Measurements from ENCODE around the gene TGFBR3. TPM values are rescaled to one million over a fixed set of nuclear protein-coding genes. Genes with fewer than 3 reads are reported as not detected.

Gene TGFBR3
- total RNA-seq, 1 donor from 2014 or later = 2.5 TPM

DNA sequence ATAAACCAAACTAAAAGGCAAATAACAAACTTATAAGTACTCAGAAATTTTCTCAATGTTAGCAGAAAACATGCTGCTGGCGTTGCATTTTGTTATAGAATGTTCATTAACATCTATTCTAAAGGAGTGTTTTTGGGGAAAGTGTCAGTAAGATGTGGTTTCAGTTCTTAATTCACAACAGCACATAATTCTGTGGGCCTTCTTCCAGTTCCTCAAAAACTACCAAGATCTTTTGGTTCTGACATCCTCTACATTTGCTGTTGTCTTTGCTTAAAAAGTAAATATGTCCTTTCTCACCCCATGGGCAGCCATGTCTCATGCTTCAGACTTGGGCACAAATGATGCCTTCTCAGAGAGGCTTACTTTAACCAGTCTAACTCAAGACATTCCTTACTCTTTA is 232.8 kb downstream of the TGFBR3 start:
- no peak overlapping the region for H3K4me3 ChIP-seq (ENCODE audit: insufficient read depth, low read depth, low read length)
- no peaks in the 10 kb centered on the region for H3K9me3 ChIP-seq (ENCODE audit: insufficient read depth, low read depth, low read length)
- DNase-seq (ENCODE audit: low read depth) (no peak), FAIRE-seq (no peak)
- no peak overlapping the region for H3K9ac ChIP-seq (ENCODE audit: low read length)
- H3K79me2 ChIP-seq (ENCODE audit: insufficient read depth, low read length) = no peaks in the 10 kb centered on the region
- peaks cover 19% of the 10 kb centered on the region for H3K9me3 Mint-ChIP-seq (ENCODE audit: unreplicated experiment)
- peaks cover 13% of the 10 kb centered on the region for H3K4me1 ChIP-seq (ENCODE audit: insufficient read depth, low read length)
- peaks cover 18% of the 10 kb centered on the region for H3K4me1 Mint-ChIP-seq (ENCODE audit: low read depth, unreplicated experiment)
- no peaks in the 10 kb centered on the region for H3K36me3 ChIP-seq (ENCODE audit: insufficient read depth, low read length)
- H3K27ac Mint-ChIP-seq (ENCODE audit: unreplicated experiment) = no peak overlapping the region
- TF ChIP-seq, protein P1, sequence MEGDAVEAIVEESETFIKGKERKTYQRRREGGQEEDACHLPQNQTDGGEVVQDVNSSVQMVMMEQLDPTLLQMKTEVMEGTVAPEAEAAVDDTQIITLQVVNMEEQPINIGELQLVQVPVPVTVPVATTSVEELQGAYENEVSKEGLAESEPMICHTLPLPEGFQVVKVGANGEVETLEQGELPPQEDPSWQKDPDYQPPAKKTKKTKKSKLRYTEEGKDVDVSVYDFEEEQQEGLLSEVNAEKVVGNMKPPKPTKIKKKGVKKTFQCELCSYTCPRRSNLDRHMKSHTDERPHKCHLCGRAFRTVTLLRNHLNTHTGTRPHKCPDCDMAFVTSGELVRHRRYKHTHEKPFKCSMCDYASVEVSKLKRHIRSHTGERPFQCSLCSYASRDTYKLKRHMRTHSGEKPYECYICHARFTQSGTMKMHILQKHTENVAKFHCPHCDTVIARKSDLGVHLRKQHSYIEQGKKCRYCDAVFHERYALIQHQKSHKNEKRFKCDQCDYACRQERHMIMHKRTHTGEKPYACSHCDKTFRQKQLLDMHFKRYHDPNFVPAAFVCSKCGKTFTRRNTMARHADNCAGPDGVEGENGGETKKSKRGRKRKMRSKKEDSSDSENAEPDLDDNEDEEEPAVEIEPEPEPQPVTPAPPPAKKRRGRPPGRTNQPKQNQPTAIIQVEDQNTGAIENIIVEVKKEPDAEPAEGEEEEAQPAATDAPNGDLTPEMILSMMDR (IDR thresholded peaks at IDR 0.05; ENCODE audit: insufficient read depth, low read depth, low read length) = no peak
- no peak for TF ChIP-seq EZH2 (IDR thresholded peaks at IDR 0.05; ENCODE audit: insufficient read depth, low read length)
- H4K20me1 ChIP-seq (ENCODE audit: insufficient read depth, low read length) = no peaks in the 10 kb centered on the region
- H3K4me2 ChIP-seq (ENCODE audit: low read length) = no peak overlapping the region
- H3K4me3 Mint-ChIP-seq (ENCODE audit: unreplicated experiment) = no peak overlapping the region
- peaks cover 2% of the 10 kb centered on the region for H3K27me3 ChIP-seq (ENCODE audit: insufficient read depth, low read length)
- peaks cover 14% of the 10 kb centered on the region for H3K27me3 Mint-ChIP-seq (ENCODE audit: low read depth, unreplicated experiment)
- H2AFZ ChIP-seq (ENCODE audit: low read depth, low read length) = no peak overlapping the region
- H3K27ac ChIP-seq (ENCODE audit: low read depth, low read length) = no peak overlapping the region
- H3K36me3 Mint-ChIP-seq (ENCODE audit: low read depth, unreplicated experiment) = no peaks in the 10 kb centered on the region

DNA sequence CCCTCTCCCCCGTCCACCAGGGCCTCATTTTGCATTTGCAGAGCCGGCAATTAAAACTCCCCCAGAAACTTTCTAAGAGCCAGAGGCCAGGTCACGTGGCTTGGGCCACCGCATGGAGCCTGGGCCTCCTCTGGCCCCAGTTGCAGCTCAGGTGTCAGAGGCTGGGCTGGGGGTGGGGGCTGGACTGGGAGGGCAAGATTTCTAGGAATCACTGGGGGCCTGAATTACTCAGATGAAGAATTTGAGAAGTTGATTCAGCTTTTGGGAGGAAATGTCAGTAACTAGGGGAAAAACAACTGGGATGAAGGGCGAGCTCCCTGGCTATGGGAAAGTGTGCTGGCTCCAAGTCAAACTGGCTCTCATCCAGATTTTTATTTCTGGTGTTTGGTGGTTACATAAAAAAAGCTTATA is 234.3 kb downstream of the TGFBR3 start:
- Histone ChIP-seq H3K36me3 (ENCODE audit: insufficient read depth, low read length) (no peaks in the 10 kb centered on the region), H3K9me3 (ENCODE audit: insufficient read depth, low read depth, low read length) (no peaks in the 10 kb centered on the region), H3K79me2 (ENCODE audit: insufficient read depth, low read length) (no peaks in the 10 kb centered on the region), H3K4me1 (ENCODE audit: insufficient read depth, low read length) (peaks cover 13% of the 10 kb centered on the region), H3K27ac (ENCODE audit: low read depth, low read length) (peak overlapping the region; percentile 82), H3K4me2 (ENCODE audit: low read length) (peak overlapping the region; percentile 27), H2AFZ (ENCODE audit: low read depth, low read length) (no peak overlapping the region), H3K9ac (ENCODE audit: low read length) (peak overlapping the region; percentile 39), H3K4me3 (ENCODE audit: insufficient read depth, low read depth, low read length) (no peak overlapping the region), H3K27me3 (ENCODE audit: insufficient read depth, low read length) (no peaks in the 10 kb centered on the region), H4K20me1 (ENCODE audit: insufficient read depth, low read length) (no peaks in the 10 kb centered on the region)
- Mint-ChIP-seq H3K27me3 (ENCODE audit: low read depth, unreplicated experiment) (peaks cover 9% of the 10 kb centered on the region), H3K4me3 (ENCODE audit: unreplicated experiment) (no peak overlapping the region), H3K36me3 (ENCODE audit: low read depth, unreplicated experiment) (no peaks in the 10 kb centered on the region), H3K4me1 (ENCODE audit: low read depth, unreplicated experiment) (peaks cover 18% of the 10 kb centered on the region), H3K27ac (ENCODE audit: unreplicated experiment) (no peak overlapping the region), H3K9me3 (ENCODE audit: unreplicated experiment) (peaks cover 12% of the 10 kb centered on the region)
- DNase-seq (ENCODE audit: low read depth) (peak; percentile 41), FAIRE-seq (no peak)
- TF ChIP-seq, protein P1 (IDR thresholded peaks at IDR 0.05; ENCODE audit: insufficient read depth, low read depth, low read length) = no peak
- TF ChIP-seq EZH2 (IDR thresholded peaks at IDR 0.05; ENCODE audit: insufficient read depth, low read length) = no peak

DNA sequence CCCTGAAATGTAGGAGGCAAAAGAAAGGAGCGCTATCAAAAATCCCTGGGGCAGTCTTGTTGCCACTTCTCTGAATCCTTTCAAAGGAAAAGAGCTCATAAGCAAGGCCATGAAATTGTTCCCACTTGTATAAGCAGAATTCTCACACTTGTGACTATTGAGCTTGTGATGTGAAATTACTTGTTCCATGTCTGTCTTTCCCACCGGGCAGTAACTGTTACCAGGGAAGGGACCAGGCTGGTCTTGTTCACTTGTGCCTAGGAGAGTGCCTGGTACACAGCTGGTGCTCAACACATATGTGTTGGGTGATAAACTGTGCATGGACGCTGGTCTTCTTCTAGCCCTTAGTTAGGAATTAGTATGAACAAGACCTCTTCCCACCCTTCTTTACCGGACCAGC is 234.7 kb downstream of the TGFBR3 start:
- Mint-ChIP-seq H3K4me1 (ENCODE audit: low read depth, unreplicated experiment) (peaks cover 18% of the 10 kb centered on the region), H3K36me3 (ENCODE audit: low read depth, unreplicated experiment) (no peaks in the 10 kb centered on the region), H3K27ac (ENCODE audit: unreplicated experiment) (peak overlapping the region; percentile 55), H3K9me3 (ENCODE audit: unreplicated experiment) (peaks cover 9% of the 10 kb centered on the region), H3K27me3 (ENCODE audit: low read depth, unreplicated experiment) (peaks cover 9% of the 10 kb centered on the region), H3K4me3 (ENCODE audit: unreplicated experiment) (no peak overlapping the region)
- H3K79me2 ChIP-seq (ENCODE audit: insufficient read depth, low read length) = no peaks in the 10 kb centered on the region
- peak overlapping the region; percentile 27 for H3K4me2 ChIP-seq (ENCODE audit: low read length)
- FAIRE-seq (no peak), DNase-seq (ENCODE audit: low read depth) (no peak)
- TF ChIP-seq, protein P1 (IDR thresholded peaks at IDR 0.05; ENCODE audit: insufficient read depth, low read depth, low read length) = no peak
- TF ChIP-seq EZH2 (IDR thresholded peaks at IDR 0.05; ENCODE audit: insufficient read depth, low read length) = no peak
- H3K4me1 ChIP-seq (ENCODE audit: insufficient read depth, low read length) = peaks cover 13% of the 10 kb centered on the region
- peak overlapping the region; percentile 82 for H3K27ac ChIP-seq (ENCODE audit: low read depth, low read length)
- H3K9ac ChIP-seq (ENCODE audit: low read length) = peak overlapping the region; percentile 39
- H4K20me1 ChIP-seq (ENCODE audit: insufficient read depth, low read length) = no peaks in the 10 kb centered on the region
- H3K27me3 ChIP-seq (ENCODE audit: insufficient read depth, low read length) = no peaks in the 10 kb centered on the region
- no peaks in the 10 kb centered on the region for H3K9me3 ChIP-seq (ENCODE audit: insufficient read depth, low read depth, low read length)
- no peaks in the 10 kb centered on the region for H3K36me3 ChIP-seq (ENCODE audit: insufficient read depth, low read length)
- H2AFZ ChIP-seq (ENCODE audit: low read depth, low read length) = no peak overlapping the region
- no peak overlapping the region for H3K4me3 ChIP-seq (ENCODE audit: insufficient read depth, low read depth, low read length)

All from astrocyte (in vitro differentiated cells and primary cell).